H1 (cell line): ENCODE data around the gene CUX1. TPM values are rescaled to one million over a fixed set of nuclear protein-coding genes. Genes with fewer than 3 reads are reported as not detected.

Source experiments
- JUN ChIP-seq: IDR thresholded peaks from 2 replicates; pipeline ENCODE4 v1.6.1; 2011; ENCODE audit warnings: low read depth, mild to moderate bottlenecking, improper control_type of control experiment, low read length
- NRF1 ChIP-seq: IDR thresholded peaks from 2 replicates; pipeline ENCODE4 v1.6.1; 2011; ENCODE audit warnings: mild to moderate bottlenecking, low read depth, low read length, improper control_type of control experiment
- polyA plus RNA-seq, 7 experiments: library from polyadenylated mRNA; depleted of rRNA in 3 of 7; stranded (reverse) in 5 of 7; unstranded in 2 of 7; fragments of >200 nt in 5 of 7; fragments of 200-250 nt in 2 of 7; gene quantifications; 1 replicate in 5 of 7; 2 replicates in 1 of 7; 4 replicates in 1 of 7; pipeline versions ENCODE4 v1.2.1 to v1.2.3, GENCODE V29; 2011 to 2013; ENCODE audit warnings: missing spikeins in 2 of 7, mixed read lengths in 2 of 7
- total RNA-seq: library from RNA; stranded (reverse); fragmentation: NEBNext Ultra II Directional; extraction: Animal tissue kit (Norgen Biotek cat#: 25700); gene quantifications from 2 replicates; pipeline ENCODE4 v1.2.1, GENCODE V29; 2021
- TF ChIP-seq, protein P1 (sequence below): IDR thresholded peaks from 2 replicates; pipeline ENCODE4 v1.6.1; 2011; ENCODE audit warnings: low read depth, mild to moderate bottlenecking, low read length; ENCODE audit not compliant: insufficient read depth

CUX1 gene
- total and polyA plus RNA-seq, 2 of the 8 experiments (the other 6 are each of a cell fraction or from before 2014, with no cell fraction given), result 21.6 to 65.9 TPM

DNA sequence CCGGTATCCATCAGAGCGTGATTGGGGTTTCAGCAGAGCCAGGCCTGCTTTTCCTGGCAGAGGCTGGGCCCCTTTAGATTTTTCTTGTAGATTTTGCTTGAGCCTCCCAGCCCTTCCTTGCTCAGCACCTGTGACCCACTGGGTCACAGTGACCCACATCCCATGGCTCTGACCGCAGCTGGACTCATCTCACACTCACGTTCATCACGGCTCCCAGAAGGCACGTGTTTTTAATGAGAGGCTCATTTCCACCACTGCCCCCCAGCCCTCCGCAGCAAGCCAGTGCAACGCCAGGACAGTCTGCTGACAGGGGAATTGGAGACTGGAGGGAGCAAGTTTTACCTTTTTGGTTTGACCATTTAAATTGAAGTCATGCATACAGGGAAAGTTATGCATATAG lies 155.7 kb downstream of the CUX1 start (continued):
- TF ChIP-seq, protein P1, sequence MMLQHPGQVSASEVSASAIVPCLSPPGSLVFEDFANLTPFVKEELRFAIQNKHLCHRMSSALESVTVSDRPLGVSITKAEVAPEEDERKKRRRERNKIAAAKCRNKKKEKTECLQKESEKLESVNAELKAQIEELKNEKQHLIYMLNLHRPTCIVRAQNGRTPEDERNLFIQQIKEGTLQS, result no peak
- no peak for TF ChIP-seq NRF1
- no peak for TF ChIP-seq JUN
